HS-5 (cell line): ENCODE measurements around the gene PTK6.
"Not testable (repeated sequence)": the region's sequence is repeated elsewhere in the genome, so short reads cannot be mapped to it uniquely, and the experiment has no call there.

Experiments used
- DNase-seq: peaks from one replicate; pipeline ENCODE4 v3.0.0-alpha.2; 2012; ENCODE audit warnings: low read depth

Gene PTK6

GRCh38 chr20:63494420-63495166, 42.6 kb downstream of the PTK6 start:
- no peak for DNase-seq

- no peak for DNase-seq
Measured at GRCh38 chr20:63494084-63494419, 43.1 kb downstream of the PTK6 start.

- DNase-seq, result no peak
Measured at GRCh38 chr20:63493563-63494020, 43.6 kb downstream of the PTK6 start.

- no peak for DNase-seq
Measured at GRCh38 chr20:63492982-63493381, 44.2 kb downstream of the PTK6 start.

GRCh38 chr20:63492518-63492917, 44.7 kb downstream of the PTK6 start:
- no peak for DNase-seq

- DNase-seq, result no peak
Measured at GRCh38 chr20:63491635-63492230, 45.4 kb downstream of the PTK6 start.

- DNase-seq, result no peak
Measured at GRCh38 chr20:63491078-63491477, 46.1 kb downstream of the PTK6 start.

- DNase-seq, result no peak
Measured at GRCh38 chr20:63490416-63490815, 46.8 kb downstream of the PTK6 start.

GRCh38 chr20:63488315-63489251, 48.6 kb downstream of the PTK6 start:
- no peak for DNase-seq

GRCh38 chr20:63487781-63488241, 49.4 kb downstream of the PTK6 start:
- DNase-seq, result no peak

- no peak for DNase-seq
Measured at GRCh38 chr20:63487116-63487764, 49.9 kb downstream of the PTK6 start.

GRCh38 chr20:63486300-63486855, 50.8 kb downstream of the PTK6 start:
- DNase-seq, result no peak

GRCh38 chr20:63484651-63485403, 52.3 kb downstream of the PTK6 start:
- DNase-seq, result no peak

GRCh38 chr20:63484236-63484635, 52.9 kb downstream of the PTK6 start:
- no peak for DNase-seq

GRCh38 chr20:63483834-63484233, 53.3 kb downstream of the PTK6 start:
- no peak for DNase-seq

GRCh38 chr20:63482021-63482587, 55.1 kb downstream of the PTK6 start:
- DNase-seq, result no peak

- no peak for DNase-seq
Measured at GRCh38 chr20:63481503-63481902, 55.7 kb downstream of the PTK6 start.

- DNase-seq, result not testable (repeated sequence)
Measured at GRCh38 chr20:63479695-63480419, 57.3 kb downstream of the PTK6 start.

GRCh38 chr20:63478346-63479302, 58.6 kb downstream of the PTK6 start:
- no peak for DNase-seq
